Coronary artery (tissue), 2 donors: ENCODE results near the gene PCDHA10.
"Not testable (repeated sequence)": the region's sequence is repeated elsewhere in the genome, so short reads cannot be mapped to it uniquely, and the experiment has no call there.

Experiments used
- DNase-seq: peaks from one replicate; pipeline ENCODE4 v3.0.0-alpha.2; 2017; ENCODE audit warnings: low spot score
- H3K27ac ChIP-seq, 2 donors: fragments of 200-600 bp; sonication (generic); one replicate each; pipeline ENCODE4 v1.5.1; 2016 to 2019
- H3K4me3 ChIP-seq: fragments of 200-600 bp; sonication (generic); 2 replicates; pipeline ENCODE4 v1.5.1; 2016; ENCODE audit warnings: mild to moderate bottlenecking, moderate library complexity
- TF ChIP-seq, protein P1 (sequence below): fragments of 200-600 bp; sonication (generic); IDR thresholded peaks from one replicate; pipeline ENCODE4 v1.5.1; 2019; ENCODE audit warnings: antibody characterized with exemption

The PCDHA10 gene

DNA sequence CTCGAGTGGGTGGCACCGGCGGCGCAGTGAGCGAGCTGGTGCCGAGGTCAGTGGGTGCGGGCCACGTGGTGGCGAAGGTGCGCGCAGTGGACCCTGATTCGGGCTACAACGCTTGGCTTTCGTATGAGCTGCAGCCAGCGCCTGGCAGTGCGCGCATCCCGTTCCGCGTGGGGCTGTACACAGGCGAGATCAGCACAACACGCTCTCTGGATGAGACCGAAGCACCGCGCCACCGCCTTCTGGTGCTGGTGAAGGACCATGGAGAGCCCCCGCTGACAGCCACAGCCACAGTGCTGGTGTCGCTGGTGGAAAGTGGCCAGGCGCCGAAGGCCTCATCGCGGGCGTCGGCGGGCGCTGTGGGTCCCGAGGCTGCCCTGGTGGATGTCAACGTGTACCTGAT is 32.2 kb upstream of the PCDHA10 start:
- TF ChIP-seq, protein P1, sequence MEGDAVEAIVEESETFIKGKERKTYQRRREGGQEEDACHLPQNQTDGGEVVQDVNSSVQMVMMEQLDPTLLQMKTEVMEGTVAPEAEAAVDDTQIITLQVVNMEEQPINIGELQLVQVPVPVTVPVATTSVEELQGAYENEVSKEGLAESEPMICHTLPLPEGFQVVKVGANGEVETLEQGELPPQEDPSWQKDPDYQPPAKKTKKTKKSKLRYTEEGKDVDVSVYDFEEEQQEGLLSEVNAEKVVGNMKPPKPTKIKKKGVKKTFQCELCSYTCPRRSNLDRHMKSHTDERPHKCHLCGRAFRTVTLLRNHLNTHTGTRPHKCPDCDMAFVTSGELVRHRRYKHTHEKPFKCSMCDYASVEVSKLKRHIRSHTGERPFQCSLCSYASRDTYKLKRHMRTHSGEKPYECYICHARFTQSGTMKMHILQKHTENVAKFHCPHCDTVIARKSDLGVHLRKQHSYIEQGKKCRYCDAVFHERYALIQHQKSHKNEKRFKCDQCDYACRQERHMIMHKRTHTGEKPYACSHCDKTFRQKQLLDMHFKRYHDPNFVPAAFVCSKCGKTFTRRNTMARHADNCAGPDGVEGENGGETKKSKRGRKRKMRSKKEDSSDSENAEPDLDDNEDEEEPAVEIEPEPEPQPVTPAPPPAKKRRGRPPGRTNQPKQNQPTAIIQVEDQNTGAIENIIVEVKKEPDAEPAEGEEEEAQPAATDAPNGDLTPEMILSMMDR: no peak

DNA sequence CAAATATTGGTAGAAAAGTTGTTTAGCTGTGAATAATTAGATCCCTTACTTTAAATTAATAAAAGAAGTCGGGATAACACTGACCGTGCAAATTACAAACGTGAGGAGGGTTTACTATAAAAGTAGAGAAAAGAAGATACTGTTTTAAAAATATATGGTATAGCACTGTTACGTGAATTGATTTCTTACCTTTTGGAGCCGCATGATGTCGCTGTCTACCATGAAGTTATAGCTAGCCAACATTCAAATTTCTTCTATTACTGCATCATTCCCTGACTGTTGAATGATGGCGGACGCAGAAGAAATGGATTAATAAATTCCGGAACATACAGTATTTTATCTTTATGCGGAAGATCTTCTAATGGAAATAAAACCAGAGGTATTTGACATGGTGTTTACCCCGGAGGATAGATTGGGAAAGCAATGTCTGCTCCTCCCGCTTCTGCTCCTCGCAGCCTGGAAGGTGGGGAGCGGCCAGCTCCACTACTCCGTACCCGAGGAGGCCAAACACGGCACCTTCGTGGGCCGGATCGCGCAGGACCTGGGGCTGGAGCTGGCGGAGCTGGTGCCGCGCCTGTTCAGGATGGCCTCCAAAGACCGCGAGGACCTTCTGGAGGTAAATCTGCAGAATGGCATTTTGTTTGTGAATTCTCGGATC is 27.9 kb upstream of the PCDHA10 start, which contains the start of gene PCDHA6:
Gene PCDHA6 (plus strand): TSS at position 257 of the 658 bp plus-strand sequence. CDS start 132 bp downstream, at position 389.
- H3K4me3 ChIP-seq: peak within 1 kb of the TSS; percentile 51
- no peak within 1 kb of the TSS for H3K27ac ChIP-seq
- TF ChIP-seq, protein P1: no peak
- no peak for DNase-seq

More for the DNA sequence above, 32.2 kb upstream of the PCDHA10 start:
- no peak overlapping the region for H3K4me3 ChIP-seq
- H3K27ac ChIP-seq: no peak overlapping the region
- DNase-seq: no peak

DNA sequence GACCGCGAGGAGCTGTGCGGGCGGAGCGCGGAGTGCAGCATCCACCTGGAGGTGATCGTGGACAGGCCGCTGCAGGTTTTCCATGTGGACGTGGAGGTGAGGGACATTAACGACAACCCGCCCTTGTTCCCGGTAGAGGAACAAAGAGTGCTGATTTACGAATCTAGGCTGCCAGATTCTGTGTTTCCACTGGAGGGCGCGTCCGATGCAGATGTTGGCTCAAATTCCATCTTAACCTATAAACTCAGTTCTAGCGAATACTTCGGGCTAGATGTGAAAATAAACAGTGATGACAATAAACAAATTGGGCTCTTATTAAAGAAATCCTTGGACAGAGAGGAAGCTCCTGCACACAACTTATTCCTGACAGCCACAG is 27.3 kb upstream of the PCDHA10 start:
- DNase-seq: no peak
- no peak overlapping the region for H3K27ac ChIP-seq
- TF ChIP-seq, protein P1: no peak
- peak overlapping the region; percentile 51 for H3K4me3 ChIP-seq

DNA sequence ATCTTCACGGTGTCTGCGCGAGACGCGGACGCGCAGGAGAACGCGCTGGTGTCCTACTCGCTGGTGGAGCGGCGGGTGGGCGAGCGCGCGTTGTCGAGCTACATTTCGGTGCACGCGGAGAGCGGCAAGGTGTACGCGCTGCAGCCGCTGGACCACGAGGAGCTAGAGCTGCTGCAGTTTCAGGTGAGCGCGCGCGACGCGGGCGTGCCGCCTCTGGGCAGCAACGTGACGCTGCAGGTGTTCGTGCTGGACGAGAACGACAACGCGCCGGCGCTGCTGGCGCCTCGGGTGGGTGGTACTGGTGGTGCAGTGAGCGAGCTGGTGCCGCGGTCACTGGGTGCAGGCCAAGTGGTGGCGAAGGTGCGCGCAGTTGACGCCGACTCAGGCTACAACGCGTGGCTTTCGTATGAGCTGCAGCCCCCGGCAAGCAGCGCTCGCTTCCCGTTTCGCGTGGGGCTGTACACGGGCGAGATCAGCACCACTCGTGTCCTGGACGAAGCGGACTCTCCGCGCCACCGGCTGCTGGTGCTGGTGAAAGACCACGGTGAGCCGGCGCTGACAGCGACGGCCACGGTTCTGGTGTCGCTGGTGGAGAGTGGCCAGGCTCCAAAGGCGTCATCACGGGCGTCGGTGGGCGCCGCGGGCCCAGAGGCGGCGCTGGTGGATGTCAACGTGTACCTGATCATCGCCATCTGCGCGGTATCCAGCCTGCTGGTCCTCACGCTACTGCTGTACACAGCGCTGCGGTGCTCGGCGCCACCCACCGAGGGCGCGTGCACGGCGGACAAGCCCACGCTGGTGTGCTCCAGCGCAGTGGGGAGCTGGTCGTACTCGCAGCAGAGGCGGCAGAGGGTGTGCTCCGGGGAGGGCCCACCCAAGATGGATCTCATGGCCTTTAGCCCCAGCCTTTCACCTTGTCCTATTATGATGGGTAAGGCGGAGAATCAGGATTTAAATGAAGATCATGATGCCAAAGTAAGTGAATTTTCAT is 25.9 kb upstream of the PCDHA10 start:
- H3K27ac ChIP-seq, DNase-seq, H3K4me3 ChIP-seq: not testable (repeated sequence)

- DNase-seq: no peak
- Histone ChIP-seq H3K27ac (no peak within 1 kb of the TSS), H3K4me3 (peak within 1 kb of the TSS; percentile 38)
- TF ChIP-seq, protein P1: no peak
These were observed 21.7 kb upstream of the PCDHA10 start, which contains the start of gene PCDHA7 for GRCh38 chr5:140833993-140834392. Gene PCDHA7, plus strand, starts transcription at chr5:140834269. Its CDS starts 115 bp downstream, at chr5:140834384.

DNA sequence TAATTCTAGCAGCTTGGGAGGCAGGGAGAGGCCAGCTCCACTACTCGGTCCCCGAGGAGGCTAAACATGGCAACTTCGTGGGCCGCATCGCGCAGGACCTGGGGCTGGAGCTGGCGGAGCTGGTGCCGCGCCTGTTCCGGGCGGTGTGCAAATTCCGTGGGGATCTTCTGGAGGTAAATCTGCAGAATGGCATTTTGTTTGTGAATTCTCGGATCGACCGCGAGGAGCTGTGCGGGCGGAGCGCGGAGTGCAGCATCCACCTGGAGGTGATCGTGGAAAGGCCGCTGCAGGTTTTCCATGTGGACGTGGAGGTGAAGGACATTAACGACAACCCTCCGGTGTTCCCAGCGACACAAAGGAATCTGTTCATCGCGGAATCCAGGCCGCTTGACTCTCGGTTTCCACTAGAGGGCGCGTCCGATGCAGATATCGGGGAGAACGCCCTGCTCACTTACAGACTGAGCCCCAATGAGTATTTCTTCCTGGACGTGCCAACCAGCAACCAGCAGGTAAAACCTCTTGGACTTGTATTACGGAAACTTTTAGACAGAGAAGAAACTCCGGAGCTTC is 21.2 kb upstream of the PCDHA10 start:
- H3K4me3 ChIP-seq: peak overlapping the region; percentile 38

DNA sequence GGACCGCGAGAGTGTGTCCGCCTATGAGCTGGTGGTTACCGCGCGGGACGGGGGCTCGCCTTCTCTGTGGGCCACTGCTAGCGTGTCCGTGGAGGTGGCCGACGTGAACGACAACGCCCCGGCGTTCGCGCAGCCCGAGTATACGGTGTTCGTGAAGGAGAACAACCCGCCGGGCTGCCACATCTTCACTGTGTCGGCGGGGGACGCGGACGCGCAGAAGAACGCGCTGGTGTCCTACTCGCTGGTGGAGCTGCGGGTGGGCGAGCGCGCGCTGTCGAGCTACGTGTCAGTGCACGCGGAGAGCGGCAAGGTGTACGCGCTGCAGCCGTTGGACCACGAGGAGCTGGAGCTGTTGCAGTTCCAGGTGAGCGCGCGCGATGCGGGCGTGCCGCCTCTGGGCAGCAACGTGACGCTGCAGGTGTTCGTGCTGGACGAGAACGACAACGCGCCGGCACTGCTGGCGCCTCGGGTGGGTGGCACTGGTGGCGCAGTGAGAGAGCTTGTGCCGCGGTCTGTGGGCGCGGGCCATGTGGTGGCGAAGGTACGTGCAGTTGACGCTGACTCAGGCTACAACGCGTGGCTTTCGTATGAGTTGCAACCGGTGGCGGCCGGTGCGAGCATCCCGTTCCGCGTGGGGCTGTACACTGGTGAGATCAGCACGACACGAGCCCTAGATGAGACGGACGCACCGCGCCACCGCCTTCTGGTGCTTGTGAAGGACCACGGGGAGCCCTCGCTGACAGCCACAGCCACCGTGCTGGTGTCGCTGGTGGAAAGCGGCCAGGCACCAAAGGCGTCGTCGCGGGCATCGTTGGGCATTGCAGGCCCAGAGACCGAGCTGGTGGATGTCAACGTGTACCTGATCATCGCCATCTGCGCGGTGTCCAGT is 19.8 kb upstream of the PCDHA10 start:
- DNase-seq: no peak
- Histone ChIP-seq H3K4me3 (no peak overlapping the region), H3K27ac (no peak overlapping the region)
- TF ChIP-seq, protein P1: no peak

More for the DNA sequence above, 21.2 kb upstream of the PCDHA10 start:
- not testable (repeated sequence) for DNase-seq, H3K27ac ChIP-seq
